IMR-90 (cell line): Measurements from ENCODE around the gene JMJD6. TPM values are rescaled to one million over a fixed set of nuclear protein-coding genes. Genes with fewer than 3 reads are reported as not detected.

ENCODE experiments used
- ATAC-seq: fragments of 200-7000 bp; cut with Tn5 transposase; 2 replicates; pipeline ENCODE4 v1.9.1; 2020; ENCODE audit warnings: low read depth, mild to moderate bottlenecking, moderate library complexity
- BruUV-seq: library from RNA; stranded (reverse); fragments of 400-500 nt; replicated peaks from 2 replicates; lab custom pipeline; 2021; lab: Mats Ljungman, UMichigan
- CTCF ChIA-PET: fragments of 300-600 bp; formaldehyde crosslinking; extraction: SDS; loops from one replicate; lab custom pipeline; 2021; ENCODE audit warnings: antibody characterized with exemption; lab: Yijun Ruan, JAX
- POLR2A ChIA-PET: fragments of 300-600 bp; sonication (Branson Sonifier 250); formaldehyde crosslinking; loops from one replicate; lab custom pipeline; 2022; ENCODE audit warnings: antibody characterized with exemption; ENCODE audit not compliant: unreplicated experiment; lab: Charles Lee
- DNase-seq: peaks from one replicate; pipeline ENCODE4 v3.0.0; 2013
- H2AFZ ChIP-seq: replicated peaks from 2 replicates; pipeline ENCODE3; 2013; ENCODE audit warnings: low read length, mild to moderate bottlenecking; ENCODE audit not compliant: poor library complexity
- H2AK5ac ChIP-seq: 2 replicates; pipeline ENCODE4 v1.6.1; 2013; ENCODE audit warnings: low read depth, low read length, inconsistent platforms
- H2AK9ac ChIP-seq: replicated peaks from 2 replicates; pipeline ENCODE3; 2013; ENCODE audit warnings: mild to moderate bottlenecking, low read depth, low read length, moderate library complexity; ENCODE audit not compliant: poor library complexity
- H2BK120ac ChIP-seq: 2 replicates; pipeline ENCODE4 v1.6.1; 2013; ENCODE audit warnings: low read depth, low read length, inconsistent platforms
- H2BK15ac ChIP-seq: 3 replicates; pipeline ENCODE4 v1.6.1; 2013; ENCODE audit warnings: low read depth, low read length, inconsistent platforms
- H2BK20ac ChIP-seq: 2 replicates; pipeline ENCODE4 v1.6.1; 2013; ENCODE audit warnings: low read depth, mild to moderate bottlenecking, inconsistent platforms, low read length, moderate library complexity
- H2BK5ac ChIP-seq: 2 replicates; pipeline ENCODE4 v1.6.1; 2013; ENCODE audit warnings: mild to moderate bottlenecking, low read depth, low read length, inconsistent platforms; ENCODE audit not compliant: poor library complexity, severe bottlenecking
- H3K14ac ChIP-seq: replicated peaks from 2 replicates; pipeline ENCODE4 v1.6.1; 2013; ENCODE audit warnings: low read depth, low read length, inconsistent platforms
- H3K18ac ChIP-seq: 2 replicates; pipeline ENCODE4 v1.6.1; 2013; ENCODE audit warnings: low read depth, low read length, control low read depth
- H3K23ac ChIP-seq: 2 replicates; pipeline ENCODE4 v1.6.1; 2013; ENCODE audit warnings: low read depth, low read length, inconsistent platforms
- H3K27ac ChIP-seq: 2 replicates; pipeline ENCODE4 v1.5.1; 2013; ENCODE audit warnings: mild to moderate bottlenecking, control low read depth, low read length; ENCODE audit not compliant: insufficient read depth
- H3K27me3 ChIP-seq: 2 replicates; pipeline ENCODE4 v1.6.1; 2013; ENCODE audit warnings: low read length; ENCODE audit not compliant: control insufficient read depth, insufficient read depth
- H3K36me3 ChIP-seq: 2 replicates; pipeline ENCODE4 v1.6.1; 2013; ENCODE audit warnings: low read length, mixed read lengths; ENCODE audit not compliant: control insufficient read depth, insufficient read depth
- H3K4ac ChIP-seq: 2 replicates; pipeline ENCODE4 v1.6.1; 2013; ENCODE audit warnings: low read depth, low read length, inconsistent platforms
- H3K4me1 ChIP-seq: 2 replicates; pipeline ENCODE4 v1.6.1; 2013; ENCODE audit warnings: low read length, mixed read lengths; ENCODE audit not compliant: control insufficient read depth, insufficient read depth
- H3K4me2 ChIP-seq: 2 replicates; pipeline ENCODE4 v1.6.1; 2013; ENCODE audit warnings: low read depth, mild to moderate bottlenecking, control low read depth, low read length, moderate library complexity
- H3K4me3 ChIP-seq: 2 replicates; pipeline ENCODE4 v1.5.1; 2013; ENCODE audit warnings: low read depth, mild to moderate bottlenecking, control low read depth, low read length, moderate library complexity; ENCODE audit not compliant: insufficient read depth
- H3K56ac ChIP-seq: 2 replicates; pipeline ENCODE4 v1.6.1; 2013; ENCODE audit warnings: low read length, inconsistent platforms; ENCODE audit not compliant: insufficient read depth; ENCODE audit errors: extremely low read depth
- H3K79me1 ChIP-seq, 2 experiments: 2 replicates each; pipeline ENCODE4 v1.6.1; 2013; ENCODE audit warnings: low read length in 2 of 2, inconsistent platforms in 1 of 2, low read depth in 1 of 2
- H3K9ac ChIP-seq: 2 replicates; pipeline ENCODE4 v1.6.1; 2013; ENCODE audit warnings: low read depth, low read length, control low read depth
- H3K9me1 ChIP-seq: 2 replicates; pipeline ENCODE4 v1.6.1; 2013; ENCODE audit warnings: low read length, inconsistent platforms; ENCODE audit not compliant: insufficient read depth
- H3K9me3 ChIP-seq: 2 replicates; pipeline ENCODE4 v1.6.1; 2013; ENCODE audit warnings: low read length; ENCODE audit not compliant: control insufficient read depth, insufficient read depth
- H4K20me1 ChIP-seq: 2 replicates; pipeline ENCODE4 v1.6.1; 2013; ENCODE audit warnings: low read length, inconsistent platforms; ENCODE audit not compliant: insufficient read depth
- H4K5ac ChIP-seq: 2 replicates; pipeline ENCODE4 v1.6.1; 2013; ENCODE audit warnings: mild to moderate bottlenecking, low read depth, low read length, control low read depth
- H4K8ac ChIP-seq, 2 experiments: 2 replicates each; pipeline ENCODE4 v1.6.1; 2013; ENCODE audit warnings: low read depth in 2 of 2, low read length in 2 of 2, control low read depth in 1 of 2, inconsistent platforms in 1 of 2
- H4K91ac ChIP-seq: 2 replicates; pipeline ENCODE4 v1.6.1; 2013; ENCODE audit warnings: low read depth, low read length, inconsistent platforms; ENCODE audit not compliant: insufficient read depth
- CTCF ChIP-seq: conservative IDR thresholded peaks from 2 replicates; pipeline ENCODE4 v1.5.1; 2012; ENCODE audit warnings: mild to moderate bottlenecking, low read depth, low read length, improper control_type of control experiment
- RAD21 ChIP-seq: IDR thresholded peaks from 2 replicates; pipeline ENCODE4 v1.6.1; 2012; ENCODE audit warnings: low read length, improper control_type of control experiment
- WGBS, 2 experiments: methylation state at CpG; one replicate each; pipeline versions ENCODE4 v1.1.5 to v1.1.7; 2013; ENCODE audit warnings: missing lambda C conversion rate in 2 of 2; ENCODE audit not compliant: insufficient read length in 1 of 2; ENCODE audit errors: extremely low coverage in 2 of 2; 5-methylcytosine and 5-hydroxymethylcytosine counted together
- dilution Hi-C: fragments of 300-500 bp; cut with HindIII; formaldehyde crosslinking; loops from one replicate; pipeline ENCODE4 v1.14.3; 2018; ENCODE audit warnings: low sequenced_read_pairs; ENCODE audit not compliant: unreplicated experiment
- in situ Hi-C: fragments of 300-500 bp; cut with MboI; formaldehyde crosslinking; loops from 3 replicates; pipeline ENCODE4 v1.14.3; 2019; ENCODE audit warnings: low sequenced_read_pairs, inconsistent platforms, mixed read lengths
- intact Hi-C: fragments of 100-400 bp; cut with micrococcal nuclease; formaldehyde crosslinking; loops from 2 replicates; pipeline ENCODE4 v1.10.0; 2022
- polyA plus RNA-seq, 3 experiments: library from polyadenylated mRNA; depleted of rRNA; stranded (reverse); fragments of >200 nt; gene quantifications; 2 replicates each; pipeline ENCODE4 v1.2.3, GENCODE V29; 2012; ENCODE audit warnings: low replicate concordance in 1 of 3
- total RNA-seq: library from RNA; depleted of rRNA; stranded (reverse); fragments of >200 nt; gene quantifications from 2 replicates; pipeline ENCODE4 v1.2.3, GENCODE V29; 2012

JMJD6 gene
- total and polyA plus RNA-seq, 2 of the 4 experiments (the other 2 are of a cell fraction), result 24.4 to 33.7 TPM

- peak overlapping the region; percentile 63 for H2BK5ac ChIP-seq
- peaks cover 10 to 78% of the 10 kb centered on the region in 2 experiments; a peak in 3 of 4 replicates for H3K79me1 ChIP-seq
- peak overlapping the region; percentile 87 for H3K4me2 ChIP-seq
- dilution Hi-C loops (no loop called here), in situ Hi-C loops (no loop called here), intact Hi-C loops (no loop called here)
- no peaks in the 10 kb centered on the region for H3K9me3 ChIP-seq
- H3K27me3 ChIP-seq, result no peaks in the 10 kb centered on the region
- H3K36me3 ChIP-seq, result peaks cover 9% of the 10 kb centered on the region
- H3K18ac ChIP-seq, result no peak overlapping the region
- ChIA-PET POLR2A (no interaction called here), CTCF (no interaction called here)
- peak overlapping the region; percentile 99 for H2AK9ac ChIP-seq
- TF ChIP-seq RAD21 (no peak), CTCF (peak; percentile 37)
- H2BK15ac ChIP-seq, result no peak overlapping the region
- H3K9ac ChIP-seq, result peak overlapping the region; percentile 69
- no TSS peak for BruUV-seq
- WGBS, 2 experiments, result 65% methylated on average over 2 of the region's 14 CpGs; no CpG with 5 or more reads in 1 of the 2 experiments
- H2BK120ac ChIP-seq, result 0 out of 2 replicates have a peak overlapping the region, but pooled peaks have one; percentile 12
- peaks cover 22% of the 10 kb centered on the region for H3K9me1 ChIP-seq
- no peak overlapping the region for H3K56ac ChIP-seq
- H2AK5ac ChIP-seq, result peak overlapping the region; percentile 81
- H4K20me1 ChIP-seq, result peaks cover 69% of the 10 kb centered on the region
- peak overlapping the region; percentile 43; the same call in 1 of the 2 replicates for H3K23ac ChIP-seq
- no peak overlapping the region for H4K5ac ChIP-seq
- no peak overlapping the region for H2AFZ ChIP-seq
- DNase-seq (no peak), ATAC-seq (no peak)
- 0 out of 2 replicates have a peak overlapping the region, but pooled peaks have one; percentile 15 for H4K91ac ChIP-seq
- peaks cover 29% of the 10 kb centered on the region for H3K4me1 ChIP-seq
- H3K27ac ChIP-seq, result peak overlapping the region; percentile 71
- peak overlapping the region; percentile 83 for H3K4ac ChIP-seq
- H2BK20ac ChIP-seq, result no peak overlapping the region
- peak overlapping the region; percentile 61; the same call in 1 of the 2 replicates for H3K14ac ChIP-seq
- 0 out of 2 replicates have a peak overlapping the region, but pooled peaks have one; percentile 58 for H3K4me3 ChIP-seq
- H4K8ac ChIP-seq, result no peak overlapping the region; a peak in 1 of 4 replicates
Observed at GRCh38 chr17:76707985-76708807, 18.2 kb downstream of the JMJD6 start.
